ENCODE data around the gene MAD1L1.

MAD1L1 gene

GRCh38 chr7:2241580-2242540, 9.1 kb upstream of the MAD1L1 start, which contains the start of the genes MRM2 and NUDT1:
Gene MRM2 (minus strand): TSS chr7:2242205. CDS start chr7:2242169, 36 bp downstream.
Gene NUDT1 (plus strand): TSS chr7:2242226. CDS start chr7:2244575, 2,349 bp downstream.
- DNase-seq: peak; percentile 66

- DNase-seq: no peak
Measured at GRCh38 chr7:2239242-2239641, 6.5 kb upstream of the MAD1L1 start.

- peak; percentile 81 for DNase-seq
Measured at GRCh38 chr7:2237109-2237602, 4.4 kb upstream of the MAD1L1 start.

GRCh38 chr7:2233926-2234325, 1.2 kb upstream of the MAD1L1 start:
- no peak for DNase-seq

GRCh38 chr7:2231992-2232765, 566 bp downstream of the MAD1L1 start:
- DNase-seq: no peak

- DNase-seq: no peak
Measured at GRCh38 chr7:2230882-2231281, 1.9 kb downstream of the MAD1L1 start.

GRCh38 chr7:2230226-2230625, 2.5 kb downstream of the MAD1L1 start:
- no peak for DNase-seq

GRCh38 chr7:2229467-2229866, 3.3 kb downstream of the MAD1L1 start:
- DNase-seq: no peak

- DNase-seq: no peak
Measured at GRCh38 chr7:2228921-2229320, 3.8 kb downstream of the MAD1L1 start.

GRCh38 chr7:2227699-2228098, 5.0 kb downstream of the MAD1L1 start:
- no peak for DNase-seq

GRCh38 chr7:2225830-2226229, 6.9 kb downstream of the MAD1L1 start:
- DNase-seq: no peak

GRCh38 chr7:2225336-2225735, 7.4 kb downstream of the MAD1L1 start:
- DNase-seq: no peak

- DNase-seq: no peak
Measured at GRCh38 chr7:2224934-2225333, 7.8 kb downstream of the MAD1L1 start.

- DNase-seq: no peak
Measured at GRCh38 chr7:2224491-2224928, 8.2 kb downstream of the MAD1L1 start.

GRCh38 chr7:2223321-2223720, 9.4 kb downstream of the MAD1L1 start:
- no peak for DNase-seq

- DNase-seq: no peak
Measured at GRCh38 chr7:2222516-2222915, 10.2 kb downstream of the MAD1L1 start.

- no peak for DNase-seq
Measured at GRCh38 chr7:2220954-2221353, 11.8 kb downstream of the MAD1L1 start.

GRCh38 chr7:2220506-2220905, 12.2 kb downstream of the MAD1L1 start:
- no peak for DNase-seq

GRCh38 chr7:2220030-2220429, 12.7 kb downstream of the MAD1L1 start:
- DNase-seq: no peak

- no peak for DNase-seq
Measured at GRCh38 chr7:2219606-2220005, 13.1 kb downstream of the MAD1L1 start.

- DNase-seq: no peak
Measured at GRCh38 chr7:2219136-2219535, 13.6 kb downstream of the MAD1L1 start.

GRCh38 chr7:2218444-2218785, 14.3 kb downstream of the MAD1L1 start:
- no peak for DNase-seq

GRCh38 chr7:2217716-2218443, 14.9 kb downstream of the MAD1L1 start:
- no peak for DNase-seq
